HCT116 (cell line): ENCODE data around the gene RASAL2. TPM values are rescaled to one million over a fixed set of nuclear protein-coding genes. Genes with fewer than 3 reads are reported as not detected.

Experiments used
- ATAC-seq: fragments of 200-7000 bp; cut with Tn5 transposase; 2 replicates; pipeline ENCODE4 v1.9.1; 2020; ENCODE audit warnings: mild to moderate bottlenecking, moderate library complexity
- BruUV-seq: library from RNA; stranded (reverse); fragments of 400-500 nt; replicated peaks from 2 replicates; lab custom pipeline; 2021; lab: Mats Ljungman, UMichigan
- CTCF ChIA-PET: fragments of 300-600 bp; sonication (Branson Sonifier 250); formaldehyde crosslinking; loops from one replicate; lab custom pipeline; 2021; ENCODE audit warnings: antibody characterized with exemption; lab: Charles Lee
- POLR2A ChIA-PET: fragments of 300-600, 350-600 bp; sonication (Branson Sonifier 250); formaldehyde crosslinking; loops from one replicate; lab custom pipeline; 2021; ENCODE audit warnings: antibody characterized with exemption; lab: Charles Lee
- RAD21 ChIA-PET, 2 experiments: fragments of 300-600 bp; sonication (Branson Sonifier 250); formaldehyde crosslinking; loops; one replicate each; lab custom pipeline; 2023; ENCODE audit warnings: low total read pairs in 2 of 2; ENCODE audit not compliant: uncharacterized antibody in 2 of 2, unreplicated experiment in 2 of 2, low non-redundant PET in 1 of 2; lab: Charles Lee
- DNase-seq: peaks from one replicate; pipeline ENCODE4 v3.0.0-alpha.2; 2010; ENCODE audit warnings: low read depth, low spot score
- H2AFZ ChIP-seq: fragments of 200-600 bp; shearing (Covaris generic), sonication (generic); 2 replicates; pipeline ENCODE4 v1.6.1; 2017; ENCODE audit warnings: low read depth, mixed run types, mixed read lengths, antibody characterized with exemption, low read length; ENCODE audit not compliant: poor library complexity, severe bottlenecking
- H3K27ac ChIP-seq: 2 replicates; pipeline ENCODE4 v1.5.1; 2012; ENCODE audit warnings: low read depth, low read length
- H3K27me3 ChIP-seq: fragments of 200-600 bp; sonication (generic); 2 replicates; pipeline ENCODE4 v1.6.1; 2016; ENCODE audit warnings: mixed run types, low read length, mixed read lengths; ENCODE audit not compliant: insufficient read depth
- H3K36me3 ChIP-seq, 2 experiments: fragments of 200-500 bp in 1 of 2; fragments of 200-600 bp in 1 of 2; sonication (Bioruptor generic) in 1 of 2; sonication (generic) in 1 of 2; 2 replicates each; pipeline versions ENCODE4 v1.5.1 to v1.6.1; 2014 to 2016; ENCODE audit warnings: low read length in 2 of 2, inconsistent platforms in 1 of 2, mixed read lengths in 1 of 2, mixed run types in 1 of 2; ENCODE audit not compliant: insufficient read depth in 2 of 2, control insufficient read depth in 1 of 2
- H3K4me1 ChIP-seq, 2 experiments: fragments of 200-600 bp in 1 of 2; sonication (generic) in 1 of 2; 2 replicates each; pipeline versions ENCODE4 v1.5.1 to v1.6.1; 2012 to 2017; ENCODE audit warnings: low read length in 2 of 2, inconsistent platforms in 1 of 2, mild to moderate bottlenecking in 1 of 2, mixed read lengths in 1 of 2, mixed run types in 1 of 2, moderate library complexity in 1 of 2; ENCODE audit not compliant: insufficient read depth in 2 of 2, control insufficient read depth in 1 of 2
- H3K4me2 ChIP-seq: fragments of 200-600 bp; sonication (generic); 2 replicates; pipeline ENCODE4 v1.6.1; 2017; ENCODE audit warnings: mixed run types, low read length, mixed read lengths
- H3K4me3 ChIP-seq, 2 experiments: fragments of 200-600 bp in 1 of 2; sonication (generic) in 1 of 2; replicated peaks in 1 of 2; 2 replicates each; pipeline ENCODE4 v1.5.1; 2011 to 2016; ENCODE audit warnings: low read length in 2 of 2, control low read depth in 1 of 2, low read depth in 1 of 2, mild to moderate bottlenecking in 1 of 2, mixed read lengths in 1 of 2, mixed run types in 1 of 2
- H3K79me2 ChIP-seq: fragments of 200-600 bp; sonication (generic); 2 replicates; pipeline ENCODE4 v1.6.1; 2017; ENCODE audit warnings: mild to moderate bottlenecking, mixed run types, low read length, moderate library complexity, mixed read lengths; ENCODE audit not compliant: insufficient read depth
- H3K9ac ChIP-seq: fragments of 200-600 bp; sonication (generic); 2 replicates; pipeline ENCODE4 v1.6.1; 2016; ENCODE audit warnings: low read length, mixed read lengths
- H3K9me2 ChIP-seq: fragments of 200-600 bp; sonication (generic), shearing (Covaris generic); 2 replicates; pipeline ENCODE4 v1.6.1; 2017; ENCODE audit warnings: mixed run types, mild to moderate bottlenecking, moderate library complexity; ENCODE audit not compliant: insufficient read depth
- H3K9me3 ChIP-seq, 2 experiments: fragments of 200-500 bp in 1 of 2; fragments of 200-600 bp in 1 of 2; sonication (Bioruptor generic) in 1 of 2; sonication (generic) in 1 of 2; 2 replicates each; pipeline ENCODE4 v1.6.1; 2014 to 2017; ENCODE audit warnings: low read length in 2 of 2, mixed read lengths in 2 of 2, inconsistent platforms in 1 of 2, low read depth in 1 of 2, mild to moderate bottlenecking in 1 of 2, mixed run types in 1 of 2, moderate library complexity in 1 of 2; ENCODE audit not compliant: control insufficient read depth in 1 of 2, insufficient read depth in 1 of 2
- H4K20me1 ChIP-seq: fragments of 200-600 bp; sonication (generic), shearing (Covaris generic); 2 replicates; pipeline ENCODE4 v1.6.1; 2017; ENCODE audit warnings: mixed run types, mild to moderate bottlenecking, moderate library complexity; ENCODE audit not compliant: insufficient read depth
- CBX3 ChIP-seq: IDR thresholded peaks from 2 replicates; pipeline ENCODE4 v1.6.1; 2012; ENCODE audit warnings: low read depth
- EGR1 ChIP-seq: IDR thresholded peaks from 2 replicates; pipeline ENCODE4 v1.6.1; 2012; ENCODE audit warnings: low read depth
- EZH2phosphoT487 ChIP-seq: fragments of 200-600 bp; IDR thresholded peaks from 2 replicates; pipeline ENCODE4 v1.6.1; 2018; ENCODE audit warnings: antibody characterized with exemption, borderline replicate concordance
- FOSL1 ChIP-seq: IDR thresholded peaks from 2 replicates; pipeline ENCODE4 v1.6.1; 2012; ENCODE audit warnings: low read depth
- JUND ChIP-seq: IDR thresholded peaks from 2 replicates; pipeline ENCODE4 v1.6.1; 2012
- POLR2A ChIP-seq: IDR thresholded peaks from 2 replicates; pipeline ENCODE4 v1.7.0; 2011; ENCODE audit warnings: borderline replicate concordance; ENCODE audit not compliant: insufficient read depth, insufficient read length; ENCODE audit errors: extremely low read depth
- POLR2AphosphoS5 ChIP-seq: IDR thresholded peaks from 2 replicates; pipeline ENCODE4 v1.6.1; 2011; ENCODE audit warnings: mild to moderate bottlenecking, low read depth, low read length, moderate library complexity
- RAD21 ChIP-seq: IDR thresholded peaks from 2 replicates; pipeline ENCODE4 v1.6.1; 2012; ENCODE audit warnings: low read depth, mild to moderate bottlenecking
- SIN3A ChIP-seq: IDR thresholded peaks from 2 replicates; pipeline ENCODE4 v1.6.1; 2012; ENCODE audit warnings: low read depth
- SP1 ChIP-seq: IDR thresholded peaks from 2 replicates; pipeline ENCODE4 v1.6.1; 2012; ENCODE audit warnings: low read depth
- SRF ChIP-seq: IDR thresholded peaks from 2 replicates; pipeline ENCODE4 v1.6.1; 2012; ENCODE audit warnings: low read depth
- TCF7L2 ChIP-seq: IDR thresholded peaks from 2 replicates; pipeline ENCODE4 v1.7.0; 2011; ENCODE audit warnings: borderline replicate concordance, inconsistent platforms; ENCODE audit not compliant: insufficient read depth, insufficient read length; ENCODE audit errors: extremely low read depth
- ZFX ChIP-seq: fragments of 450-650 bp; IDR thresholded peaks from 2 replicates; pipeline ENCODE4 v1.6.1; 2017
- ZNF274 ChIP-seq: fragments of 200-500 bp; sonication (Bioruptor generic); IDR thresholded peaks from 2 replicates; pipeline ENCODE4 v1.6.1; 2014; ENCODE audit warnings: mild to moderate bottlenecking, low read depth, low read length, inconsistent platforms
- intact Hi-C: fragments of 100-400 bp; cut with micrococcal nuclease; formaldehyde crosslinking; loops from 2 replicates; pipeline ENCODE4 v1.10.0; 2022
- total RNA-seq: library from RNA; stranded (reverse); gene quantifications from one replicate; pipeline ENCODE4 v1.2.1, GENCODE V29; 2021; ENCODE audit not compliant: unreplicated experiment
- TF ChIP-seq, protein P1 (sequence below): IDR thresholded peaks from 2 replicates; pipeline ENCODE4 v1.6.1; 2012
- TF ChIP-seq, protein P2 (sequence below): IDR thresholded peaks from 2 replicates; pipeline ENCODE4 v1.6.1; 2011; ENCODE audit warnings: mild to moderate bottlenecking, low read length, moderate library complexity; ENCODE audit not compliant: insufficient replicate concordance; ENCODE audit errors: extremely low read depth
- TF ChIP-seq, protein P3 (sequence below): IDR thresholded peaks from 2 replicates; pipeline ENCODE4 v1.6.1; 2012
- TF ChIP-seq, protein P4 (sequence below): IDR thresholded peaks from 2 replicates; pipeline ENCODE4 v1.6.1; 2012; ENCODE audit warnings: low read depth

Gene RASAL2
- total RNA-seq, 1 experiment from 2014 or later = 11.7 TPM

DNA sequence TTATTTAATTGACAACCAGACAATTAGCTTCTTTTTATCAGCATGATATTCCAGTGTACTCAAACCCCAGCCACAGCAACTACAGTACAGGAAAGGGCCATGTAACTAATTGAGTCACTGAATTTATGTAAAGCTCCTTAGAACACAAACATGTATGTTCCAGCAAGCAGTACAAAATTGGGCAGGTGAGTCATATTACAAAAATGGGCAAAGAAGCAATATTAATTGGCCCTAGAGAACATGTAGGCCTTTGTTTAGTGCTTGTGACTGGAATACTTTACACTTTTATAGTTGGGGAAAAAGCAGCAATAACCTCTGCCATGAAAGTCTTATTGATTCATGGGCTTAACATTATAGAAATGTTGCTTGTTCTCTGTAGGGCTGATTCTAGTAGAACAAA, 371.1 kb downstream of the RASAL2 start (continued):
- TF ChIP-seq SIN3A (no peak), TCF7L2 (no peak), FOSL1 (no peak), JUND (no peak), SRF (no peak), RAD21 (no peak), CBX3 (no peak), SP1 (no peak)
- TF ChIP-seq, protein P1, sequence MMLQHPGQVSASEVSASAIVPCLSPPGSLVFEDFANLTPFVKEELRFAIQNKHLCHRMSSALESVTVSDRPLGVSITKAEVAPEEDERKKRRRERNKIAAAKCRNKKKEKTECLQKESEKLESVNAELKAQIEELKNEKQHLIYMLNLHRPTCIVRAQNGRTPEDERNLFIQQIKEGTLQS = no peak

DNA sequence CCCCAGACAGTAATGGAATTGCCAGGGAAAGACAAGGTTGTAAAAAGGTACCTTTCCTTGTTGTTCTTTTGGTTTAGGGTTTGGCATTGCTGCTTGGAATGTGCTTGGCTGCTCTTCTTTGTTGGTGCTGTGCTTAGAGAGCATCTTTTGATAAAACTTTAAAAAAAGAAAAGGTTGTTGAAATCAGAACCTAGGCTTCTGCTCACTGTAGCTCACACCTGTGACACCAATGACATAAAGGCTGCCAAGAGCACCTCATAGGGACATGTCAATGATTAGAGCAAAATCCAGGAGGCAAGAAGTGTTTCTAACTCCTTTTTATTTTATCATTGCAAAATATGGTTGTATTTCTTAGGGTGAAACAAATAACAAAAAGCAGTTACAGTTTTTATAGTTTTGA, 373.9 kb downstream of the RASAL2 start:
- ATAC-seq (no peak), DNase-seq (no peak)
- no peaks in the 10 kb centered on the region for H4K20me1 ChIP-seq
- H3K9me2 ChIP-seq = no peaks in the 10 kb centered on the region
- ChIA-PET CTCF (no interaction called here), RAD21 (no interaction called here), POLR2A (no interaction called here)
- no peak overlapping the region for H3K27ac ChIP-seq
- H3K36me3 ChIP-seq = no peaks in the 10 kb centered on the region; a peak in 1 of 4 replicates
- no peaks in the 10 kb centered on the region for H3K27me3 ChIP-seq
- H3K4me1 ChIP-seq = 0 out of 4 replicates have a peak, but pooled peaks cover 2 to 5% of the 10 kb centered on the region in 2 experiments
- BruUV-seq = no TSS peak
- H3K9ac ChIP-seq = no peak overlapping the region
- H3K4me2 ChIP-seq = no peak overlapping the region
- H3K9me3 ChIP-seq = no peaks in the 10 kb centered on the region
- intact Hi-C loops = no loop called here
- no peaks in the 10 kb centered on the region for H3K79me2 ChIP-seq
- no peak overlapping the region for H2AFZ ChIP-seq
- no peak overlapping the region for H3K4me3 ChIP-seq
- TF ChIP-seq SP1 (no peak), ZFX (no peak), EGR1 (no peak), RAD21 (no peak), ZNF274 (no peak), POLR2AphosphoS5 (no peak), CBX3 (no peak), EZH2phosphoT487 (no peak), POLR2A (no peak), TCF7L2 (no peak)
- TF ChIP-seq, protein P2, sequence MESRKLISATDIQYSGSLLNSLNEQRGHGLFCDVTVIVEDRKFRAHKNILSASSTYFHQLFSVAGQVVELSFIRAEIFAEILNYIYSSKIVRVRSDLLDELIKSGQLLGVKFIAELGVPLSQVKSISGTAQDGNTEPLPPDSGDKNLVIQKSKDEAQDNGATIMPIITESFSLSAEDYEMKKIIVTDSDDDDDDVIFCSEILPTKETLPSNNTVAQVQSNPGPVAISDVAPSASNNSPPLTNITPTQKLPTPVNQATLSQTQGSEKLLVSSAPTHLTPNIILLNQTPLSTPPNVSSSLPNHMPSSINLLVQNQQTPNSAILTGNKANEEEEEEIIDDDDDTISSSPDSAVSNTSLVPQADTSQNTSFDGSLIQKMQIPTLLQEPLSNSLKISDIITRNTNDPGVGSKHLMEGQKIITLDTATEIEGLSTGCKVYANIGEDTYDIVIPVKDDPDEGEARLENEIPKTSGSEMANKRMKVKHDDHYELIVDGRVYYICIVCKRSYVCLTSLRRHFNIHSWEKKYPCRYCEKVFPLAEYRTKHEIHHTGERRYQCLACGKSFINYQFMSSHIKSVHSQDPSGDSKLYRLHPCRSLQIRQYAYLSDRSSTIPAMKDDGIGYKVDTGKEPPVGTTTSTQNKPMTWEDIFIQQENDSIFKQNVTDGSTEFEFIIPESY = no peak
- TF ChIP-seq, protein P1 = no peak
- TF ChIP-seq, protein P3, sequence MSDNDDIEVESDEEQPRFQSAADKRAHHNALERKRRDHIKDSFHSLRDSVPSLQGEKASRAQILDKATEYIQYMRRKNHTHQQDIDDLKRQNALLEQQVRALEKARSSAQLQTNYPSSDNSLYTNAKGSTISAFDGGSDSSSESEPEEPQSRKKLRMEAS = no peak
- TF ChIP-seq, protein P4, sequence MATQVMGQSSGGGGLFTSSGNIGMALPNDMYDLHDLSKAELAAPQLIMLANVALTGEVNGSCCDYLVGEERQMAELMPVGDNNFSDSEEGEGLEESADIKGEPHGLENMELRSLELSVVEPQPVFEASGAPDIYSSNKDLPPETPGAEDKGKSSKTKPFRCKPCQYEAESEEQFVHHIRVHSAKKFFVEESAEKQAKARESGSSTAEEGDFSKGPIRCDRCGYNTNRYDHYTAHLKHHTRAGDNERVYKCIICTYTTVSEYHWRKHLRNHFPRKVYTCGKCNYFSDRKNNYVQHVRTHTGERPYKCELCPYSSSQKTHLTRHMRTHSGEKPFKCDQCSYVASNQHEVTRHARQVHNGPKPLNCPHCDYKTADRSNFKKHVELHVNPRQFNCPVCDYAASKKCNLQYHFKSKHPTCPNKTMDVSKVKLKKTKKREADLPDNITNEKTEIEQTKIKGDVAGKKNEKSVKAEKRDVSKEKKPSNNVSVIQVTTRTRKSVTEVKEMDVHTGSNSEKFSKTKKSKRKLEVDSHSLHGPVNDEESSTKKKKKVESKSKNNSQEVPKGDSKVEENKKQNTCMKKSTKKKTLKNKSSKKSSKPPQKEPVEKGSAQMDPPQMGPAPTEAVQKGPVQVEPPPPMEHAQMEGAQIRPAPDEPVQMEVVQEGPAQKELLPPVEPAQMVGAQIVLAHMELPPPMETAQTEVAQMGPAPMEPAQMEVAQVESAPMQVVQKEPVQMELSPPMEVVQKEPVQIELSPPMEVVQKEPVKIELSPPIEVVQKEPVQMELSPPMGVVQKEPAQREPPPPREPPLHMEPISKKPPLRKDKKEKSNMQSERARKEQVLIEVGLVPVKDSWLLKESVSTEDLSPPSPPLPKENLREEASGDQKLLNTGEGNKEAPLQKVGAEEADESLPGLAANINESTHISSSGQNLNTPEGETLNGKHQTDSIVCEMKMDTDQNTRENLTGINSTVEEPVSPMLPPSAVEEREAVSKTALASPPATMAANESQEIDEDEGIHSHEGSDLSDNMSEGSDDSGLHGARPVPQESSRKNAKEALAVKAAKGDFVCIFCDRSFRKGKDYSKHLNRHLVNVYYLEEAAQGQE = no peak
